Caco-2 (cell line): Measurements from ENCODE around the gene ADAMTS9. TPM values are rescaled to one million over a fixed set of nuclear protein-coding genes. Genes with fewer than 3 reads are reported as not detected.
A peak's percentile ranks its signal among the peaks of the same experiment; 100 is the strongest.

Source experiments
- BruUV-seq: library from RNA; stranded (reverse); fragments of 400-500 nt; replicated peaks from 2 replicates; lab custom pipeline; 2021; lab: Mats Ljungman, UMichigan
- CTCF ChIA-PET: fragments of 300-600 bp; sonication (Branson Sonifier 250); formaldehyde crosslinking; loops from one replicate; lab custom pipeline; 2022; ENCODE audit warnings: antibody characterized with exemption; lab: Charles Lee
- POLR2A ChIA-PET: fragments of 300-600 bp; sonication (Branson Sonifier 250); formaldehyde crosslinking; loops from one replicate; lab custom pipeline; 2022; ENCODE audit warnings: antibody characterized with exemption; lab: Charles Lee
- DNase-seq, 2 experiments: peaks; one replicate each; pipeline versions ENCODE4 v3.0.0 to v3.0.0-alpha.2; 2020 to 2022
- H3K27me3 ChIP-seq: replicated peaks from 2 replicates; pipeline ENCODE4 v1.6.0; 2011; ENCODE audit warnings: low read length; ENCODE audit not compliant: control insufficient read depth, insufficient read depth
- H3K36me3 ChIP-seq: 2 replicates; pipeline ENCODE4 v1.5.1; 2011; ENCODE audit warnings: low read length; ENCODE audit not compliant: control insufficient read depth, insufficient read depth
- H3K4me1 ChIP-seq: fragments of 250-450 bp; sonication (Bioruptor Pico); 2 replicates; pipeline ENCODE4 v1.5.1; 2020; ENCODE audit warnings: mild to moderate bottlenecking
- H3K4me3 ChIP-seq: 2 replicates; pipeline ENCODE4 v1.5.1; 2011; ENCODE audit warnings: low read depth, mild to moderate bottlenecking, control low read depth, low read length
- H3K9me3 ChIP-seq: fragments of 250-450 bp; sonication (Bioruptor Pico); 2 replicates; pipeline ENCODE4 v1.5.1; 2020; ENCODE audit warnings: mild to moderate bottlenecking, moderate library complexity
- H3K27ac Mint-ChIP-seq: one replicate; pipeline ENCODE4 v1.8.0; 2022; ENCODE audit warnings: mixed read lengths; ENCODE audit not compliant: unreplicated experiment
- H3K27me3 Mint-ChIP-seq: one replicate; pipeline ENCODE4 v1.8.0; 2022; ENCODE audit warnings: mixed read lengths; ENCODE audit not compliant: insufficient read depth, unreplicated experiment
- H3K36me3 Mint-ChIP-seq: one replicate; pipeline ENCODE4 v1.8.0; 2022; ENCODE audit warnings: mild to moderate bottlenecking, mixed read lengths; ENCODE audit not compliant: insufficient read depth, unreplicated experiment
- H3K4me1 Mint-ChIP-seq: one replicate; pipeline ENCODE4 v1.8.0; 2022; ENCODE audit warnings: low read depth, mixed read lengths; ENCODE audit not compliant: unreplicated experiment
- H3K4me3 Mint-ChIP-seq: one replicate; pipeline ENCODE4 v1.8.0; 2022; ENCODE audit warnings: mild to moderate bottlenecking, moderate library complexity, mixed read lengths; ENCODE audit not compliant: unreplicated experiment
- H3K9me3 Mint-ChIP-seq: one replicate; pipeline ENCODE4 v1.8.0; 2022; ENCODE audit warnings: mixed read lengths; ENCODE audit not compliant: unreplicated experiment
- CTCF ChIP-seq, 2 experiments: fragments of 200-600 bp in 1 of 2; IDR thresholded peaks; 1 replicate in 1 of 2; 2 replicates in 1 of 2; pipeline versions ENCODE4 v1.5.1 to v1.8.0; 2011 to 2022; ENCODE audit warnings: antibody characterized with exemption in 1 of 2, control low read depth in 1 of 2, inconsistent platforms in 1 of 2, low read depth in 1 of 2, low read length in 1 of 2, mild to moderate bottlenecking in 1 of 2, moderate library complexity in 1 of 2; ENCODE audit not compliant: insufficient read depth in 1 of 2, severe bottlenecking in 1 of 2, unreplicated experiment in 1 of 2
- intact Hi-C: fragments of 100-400 bp; cut with micrococcal nuclease; formaldehyde crosslinking; loops from one replicate; pipeline ENCODE4 v1.10.0; 2022; ENCODE audit not compliant: unreplicated experiment
- total RNA-seq: library from RNA; stranded (reverse); gene quantifications from 2 replicates; pipeline ENCODE4 v1.2.3, GENCODE V29; 2022

The ADAMTS9 gene
- total RNA-seq, 1 experiment from 2014 or later = 4.0 TPM

- POLR2A ChIA-PET = no interaction called here
- CTCF ChIA-PET = no interaction called here
- TF ChIP-seq CTCF (IDR thresholded peaks at IDR 0.05; ENCODE audit: insufficient read depth in 1 of 2, low read depth in 1 of 2, low read length in 1 of 2, severe bottlenecking in 1 of 2, unreplicated experiment in 1 of 2) = no peak
- peaks cover 21% of the 10 kb centered on the region for H3K4me1 Mint-ChIP-seq
- Histone ChIP-seq H3K9me3 (no peaks in the 10 kb centered on the region), H3K4me1 (peaks cover 32% of the 10 kb centered on the region), H3K27me3 (peaks cover 1% of the 10 kb centered on the region; the same call in 1 of the 2 replicates), H3K36me3 (no peaks in the 10 kb centered on the region), H3K4me3 (no peak overlapping the region)
- no TSS peak for BruUV-seq
- H3K27ac Mint-ChIP-seq = no peak overlapping the region
- intact Hi-C loops = no loop called here
- no peaks in the 10 kb centered on the region for H3K9me3 Mint-ChIP-seq
- H3K4me3 Mint-ChIP-seq = no peak overlapping the region
- no peak for DNase-seq
- no peaks in the 10 kb centered on the region for H3K36me3 Mint-ChIP-seq
- no peaks in the 10 kb centered on the region for H3K27me3 Mint-ChIP-seq
Observed at GRCh38 chr3:64491843-64492242, 196.0 kb downstream of the ADAMTS9 start.

- no TSS peak for BruUV-seq
- no peak overlapping the region for H3K27ac Mint-ChIP-seq
- H3K9me3 ChIP-seq = no peaks in the 10 kb centered on the region
- H3K36me3 Mint-ChIP-seq = no peaks in the 10 kb centered on the region
- no peak overlapping the region for H3K4me3 ChIP-seq
- peaks cover 32% of the 10 kb centered on the region for H3K4me1 ChIP-seq
- POLR2A ChIA-PET = no interaction called here
- DNase-seq = no peak
- no peak overlapping the region for H3K4me3 Mint-ChIP-seq
- peaks cover 1% of the 10 kb centered on the region; the same call in 1 of the 2 replicates for H3K27me3 ChIP-seq
- CTCF ChIA-PET = no interaction called here
- intact Hi-C loops = no loop called here
- H3K27me3 Mint-ChIP-seq = no peaks in the 10 kb centered on the region
- H3K9me3 Mint-ChIP-seq = no peaks in the 10 kb centered on the region
- peaks cover 21% of the 10 kb centered on the region for H3K4me1 Mint-ChIP-seq
- no peak for TF ChIP-seq CTCF (IDR thresholded peaks at IDR 0.05; ENCODE audit: insufficient read depth in 1 of 2, low read depth in 1 of 2, low read length in 1 of 2, severe bottlenecking in 1 of 2, unreplicated experiment in 1 of 2)
- H3K36me3 ChIP-seq = no peaks in the 10 kb centered on the region
Observed at GRCh38 chr3:64490180-64490724, 197.5 kb downstream of the ADAMTS9 start.

GRCh38 chr3:64489361-64490044, 198.3 kb downstream of the ADAMTS9 start:
- H3K4me1 ChIP-seq = peaks cover 32% of the 10 kb centered on the region
- peaks cover 21% of the 10 kb centered on the region for H3K4me1 Mint-ChIP-seq
- no peaks in the 10 kb centered on the region for H3K36me3 ChIP-seq
- intact Hi-C loops = loop anchor here (1.0 to 10.0 kb wide), 2 partner anchors 12 to 305 kb away; no protein-coding TSS in a partner anchor
- no TSS peak for BruUV-seq
- H3K27me3 ChIP-seq = peaks cover 1% of the 10 kb centered on the region; the same call in 1 of the 2 replicates
- no peaks in the 10 kb centered on the region for H3K27me3 Mint-ChIP-seq
- H3K36me3 Mint-ChIP-seq = no peaks in the 10 kb centered on the region
- H3K27ac Mint-ChIP-seq = no peak overlapping the region
- no peak for TF ChIP-seq CTCF (IDR thresholded peaks at IDR 0.05; ENCODE audit: insufficient read depth in 1 of 2, low read depth in 1 of 2, low read length in 1 of 2, severe bottlenecking in 1 of 2, unreplicated experiment in 1 of 2)
- peak overlapping the region; percentile 26 for H3K4me3 ChIP-seq
- CTCF ChIA-PET = interaction anchor here (0.6 kb wide), 1 partner anchor 411 kb away, joined by 5 read pairs; no protein-coding TSS in a partner anchor
- H3K4me3 Mint-ChIP-seq = peak overlapping the region; percentile 56
- peak; percentile 72 to 78 for DNase-seq
- H3K9me3 ChIP-seq = no peaks in the 10 kb centered on the region
- POLR2A ChIA-PET = no interaction called here
- H3K9me3 Mint-ChIP-seq = no peaks in the 10 kb centered on the region
